ENCODE data around the gene SMURF1.

Gene SMURF1

GRCh38 chr7:98978672-98979071 lies 165.2 kb downstream of the SMURF1 start:
- Mint-ChIP-seq H3K27me3 (no peaks in the 10 kb centered on the region), H3K4me3 (no peak overlapping the region), H3K36me3 (ENCODE audit: low read depth) (peaks cover 100% of the 10 kb centered on the region), H3K9me3 (no peaks in the 10 kb centered on the region), H3K27ac (no peak overlapping the region), H3K4me1 (ENCODE audit: low read depth) (no peaks in the 10 kb centered on the region)
- intact Hi-C loops (cut with micrococcal nuclease), result no loop called here

All from dendritic cell treated with granulocyte-macrophage colony-stimulating factor and Interleukin-4, amounts not matched to agents 40 ng/mL and 50 ng/mL, for 4 days (primary cell).